IPS-NIHi7 (cell line): Measurements from ENCODE around the gene ITPKB.

Experiments
- DNase-seq: peaks from one replicate; pipeline ENCODE4 v3.0.0; 2012; ENCODE audit warnings: mixed read lengths; ENCODE audit errors: extremely low spot score

Gene ITPKB

GRCh38 chr1:226704169-226704937, 34.7 kb downstream of the ITPKB start:
- DNase-seq, result no peak

DNA sequence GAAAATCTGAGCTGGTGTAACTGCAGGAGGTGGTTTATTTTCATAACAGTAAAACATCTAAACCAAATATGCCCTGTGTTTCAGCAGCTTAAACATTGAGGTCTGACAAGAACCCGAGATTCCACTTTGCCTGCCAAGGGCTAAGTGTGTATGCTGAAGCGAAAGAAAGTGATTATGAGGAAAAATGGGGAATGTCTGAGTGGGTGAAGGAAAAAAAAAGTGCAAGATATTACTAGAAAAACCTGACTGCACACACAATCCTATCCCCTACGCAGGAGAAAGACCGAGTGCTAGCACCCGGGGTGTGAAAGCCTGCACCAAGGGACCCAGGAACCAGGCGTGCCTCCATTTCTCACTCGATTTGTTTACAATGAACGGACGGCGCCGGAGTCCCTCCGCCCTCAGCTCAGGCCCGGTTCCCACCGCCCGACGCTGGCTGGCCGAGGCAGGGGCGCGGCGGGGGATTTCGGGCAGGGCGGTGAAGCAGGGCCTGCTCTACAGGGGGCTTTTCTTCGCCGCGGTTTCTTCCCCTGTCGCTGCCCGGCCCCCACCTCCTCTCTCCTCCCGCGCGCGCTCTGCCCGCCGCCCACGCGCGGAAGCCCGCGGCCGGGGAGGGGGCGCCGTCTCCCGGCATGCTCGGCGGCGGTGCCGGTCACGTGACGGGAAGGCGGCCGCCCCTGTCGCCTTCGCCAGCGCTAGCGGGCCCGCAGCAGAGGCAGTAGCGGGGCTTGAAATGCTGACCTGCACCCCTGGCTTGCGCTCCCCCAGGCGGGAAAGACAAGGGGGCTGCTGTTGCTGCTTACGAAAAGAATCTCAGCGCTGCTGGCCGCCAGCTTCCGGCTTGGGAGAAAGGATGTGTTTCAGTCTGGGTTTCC, 35.9 kb downstream of the ITPKB start:
- peak; percentile 90 for DNase-seq

- no peak for DNase-seq
These were observed 36.6 kb downstream of the ITPKB start for GRCh38 chr1:226702318-226702956.

- no peak for DNase-seq
These were observed 38.2 kb downstream of the ITPKB start for GRCh38 chr1:226700861-226701260.

DNA sequence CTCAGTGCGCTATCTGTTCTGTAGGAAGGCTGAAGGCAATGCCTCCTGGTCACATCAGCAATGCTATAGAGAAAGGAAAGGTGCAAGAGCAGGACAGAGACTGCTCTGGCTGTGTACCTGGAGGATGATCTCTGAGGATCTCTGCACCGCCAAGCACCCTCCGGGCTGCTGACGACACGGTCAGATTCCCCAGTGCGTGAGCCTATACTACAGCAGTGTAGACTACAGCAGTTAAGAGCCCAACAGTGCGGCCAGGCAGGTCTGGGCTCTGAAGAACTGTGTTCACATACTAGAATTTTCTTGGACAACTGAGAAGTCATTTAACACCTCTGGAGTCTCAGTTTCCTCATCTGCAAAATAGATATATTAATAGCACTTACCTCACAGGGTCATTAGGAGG, 39.9 kb downstream of the ITPKB start:
- no peak for DNase-seq

DNA sequence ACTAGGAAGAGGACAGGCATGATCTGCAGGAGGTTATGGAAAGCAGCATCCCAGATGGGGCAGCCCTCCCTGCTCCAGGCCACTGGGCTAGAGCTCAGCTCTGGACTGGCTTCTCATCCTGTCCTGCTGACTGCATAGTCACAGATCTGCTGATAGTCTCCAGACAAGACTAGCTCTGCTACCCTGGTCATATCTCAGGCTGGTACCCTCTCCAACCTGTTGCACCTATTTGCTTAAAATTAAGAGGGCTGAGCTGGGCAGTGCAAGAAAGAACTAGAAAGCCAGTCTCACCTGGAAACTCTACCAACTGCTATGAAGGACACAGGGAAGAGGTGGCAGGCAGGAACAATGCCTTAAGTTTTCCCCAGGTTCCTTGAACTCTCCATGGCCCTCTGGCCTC, 40.4 kb downstream of the ITPKB start:
- no peak for DNase-seq

DNA sequence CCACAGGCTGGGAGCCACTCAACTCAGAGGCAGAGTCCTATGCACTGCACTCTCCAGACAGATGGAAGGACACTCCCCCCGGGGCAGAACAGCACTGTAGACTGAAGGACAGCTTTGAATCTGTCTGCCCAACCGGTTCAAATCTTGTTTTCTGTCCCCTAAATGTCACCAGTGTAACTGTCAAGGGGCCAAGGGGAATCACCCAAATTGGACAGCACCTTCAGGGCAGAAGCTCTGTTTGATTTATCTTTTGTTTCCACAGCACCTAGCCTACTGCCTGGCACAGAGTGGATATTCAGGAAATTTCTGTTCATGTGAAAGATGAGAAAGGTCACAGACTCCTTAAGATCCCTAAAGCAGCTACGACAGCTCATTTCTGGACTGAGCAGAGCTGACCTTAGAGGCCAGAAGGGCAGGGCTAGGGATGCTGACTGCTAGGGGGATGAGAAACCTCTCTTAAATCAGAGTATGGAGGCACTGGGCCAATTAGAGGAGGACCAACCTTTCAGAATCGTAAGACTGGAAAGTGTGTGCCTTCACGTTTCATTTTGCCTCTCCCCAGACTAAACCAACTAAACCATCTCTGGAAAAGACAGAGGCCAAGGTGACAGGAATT, 41.0 kb downstream of the ITPKB start:
- DNase-seq, result no peak

- no peak for DNase-seq
These were observed 41.7 kb downstream of the ITPKB start for GRCh38 chr1:226697151-226697928.

DNA sequence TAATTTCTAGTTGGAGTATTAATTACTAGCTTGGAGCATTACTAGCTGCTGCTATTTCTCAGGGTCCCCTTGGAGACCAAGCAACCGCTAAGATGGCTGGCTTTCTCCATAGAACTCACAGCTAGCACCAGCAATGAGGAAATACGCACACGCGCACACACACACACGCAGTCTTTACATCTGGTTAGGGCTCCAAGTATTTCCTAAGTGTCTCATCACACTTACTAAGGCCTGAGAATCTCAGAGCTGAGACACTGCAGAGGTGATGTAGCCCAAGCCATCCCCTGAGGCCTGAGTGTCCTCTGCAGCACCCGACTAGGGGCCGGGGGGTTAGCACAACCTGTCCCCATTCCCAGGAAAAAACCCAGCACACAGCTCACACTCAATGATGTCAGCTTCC, 42.5 kb downstream of the ITPKB start:
- DNase-seq, result no peak

- DNase-seq, result no peak
These were observed 43.7 kb downstream of the ITPKB start for GRCh38 chr1:226695335-226695900.

- DNase-seq, result no peak
These were observed 46.3 kb downstream of the ITPKB start for GRCh38 chr1:226692823-226693222.

DNA sequence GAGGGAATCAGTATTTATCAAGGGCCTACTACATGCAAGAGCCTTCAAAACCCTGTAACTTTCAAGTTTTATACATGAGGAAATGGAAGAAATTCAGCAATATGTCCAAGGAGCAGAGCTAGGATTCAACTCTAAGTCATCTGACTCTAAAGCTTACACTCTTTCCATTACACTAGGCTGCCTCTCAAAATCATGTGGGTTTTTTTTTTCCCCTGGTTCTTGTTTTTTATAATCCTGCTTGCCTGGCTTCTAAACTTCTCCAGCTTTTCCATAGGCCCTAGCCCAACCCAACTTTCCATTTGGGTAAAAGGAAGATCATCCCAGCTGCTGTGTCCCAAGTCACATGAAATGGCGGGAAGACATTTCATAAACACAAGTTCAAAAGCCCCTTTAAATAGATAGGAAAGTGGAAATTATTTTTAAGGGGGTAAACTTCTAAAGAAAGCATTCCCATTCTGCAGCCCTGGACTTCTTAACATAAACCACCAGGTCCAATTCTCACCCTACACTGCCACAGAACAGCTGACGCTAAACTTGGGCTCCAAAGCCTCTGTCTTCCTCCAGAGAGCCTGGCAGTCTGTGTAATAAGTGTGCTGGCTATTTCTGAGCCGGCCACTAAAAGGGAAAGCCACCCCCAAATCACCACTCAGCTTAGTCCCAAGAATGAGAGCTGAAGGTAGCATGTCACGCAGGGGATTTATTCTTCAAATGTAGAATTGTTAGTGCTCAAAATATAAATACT, 46.9 kb downstream of the ITPKB start:
- DNase-seq, result no peak

DNA sequence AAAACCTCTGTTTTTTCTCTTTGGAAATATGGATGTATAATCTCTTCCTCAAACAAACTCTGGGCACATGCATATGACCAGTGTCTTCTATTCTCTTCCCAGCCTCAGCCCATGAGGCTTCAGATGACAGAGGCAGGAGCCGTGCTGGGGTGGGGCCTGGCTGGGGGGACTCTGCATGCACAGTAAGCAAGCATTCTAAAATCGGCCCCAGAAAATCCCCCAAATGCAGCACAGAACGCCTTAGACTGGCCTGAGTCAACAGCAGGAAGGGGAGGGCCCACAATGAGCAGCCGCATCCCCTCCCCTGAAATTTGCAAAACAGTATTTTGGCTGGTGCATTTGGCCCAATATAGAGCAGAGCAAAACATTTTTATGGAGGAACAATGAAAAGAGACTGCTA, 47.8 kb downstream of the ITPKB start:
- no peak for DNase-seq

GRCh38 chr1:226690460-226690982, 48.6 kb downstream of the ITPKB start:
- DNase-seq, result no peak

GRCh38 chr1:226688808-226689207, 50.3 kb downstream of the ITPKB start:
- no peak for DNase-seq

- DNase-seq, result no peak
These were observed 50.9 kb downstream of the ITPKB start for GRCh38 chr1:226688056-226688748.

- DNase-seq, result no peak
These were observed 51.7 kb downstream of the ITPKB start for GRCh38 chr1:226687426-226687825.

DNA sequence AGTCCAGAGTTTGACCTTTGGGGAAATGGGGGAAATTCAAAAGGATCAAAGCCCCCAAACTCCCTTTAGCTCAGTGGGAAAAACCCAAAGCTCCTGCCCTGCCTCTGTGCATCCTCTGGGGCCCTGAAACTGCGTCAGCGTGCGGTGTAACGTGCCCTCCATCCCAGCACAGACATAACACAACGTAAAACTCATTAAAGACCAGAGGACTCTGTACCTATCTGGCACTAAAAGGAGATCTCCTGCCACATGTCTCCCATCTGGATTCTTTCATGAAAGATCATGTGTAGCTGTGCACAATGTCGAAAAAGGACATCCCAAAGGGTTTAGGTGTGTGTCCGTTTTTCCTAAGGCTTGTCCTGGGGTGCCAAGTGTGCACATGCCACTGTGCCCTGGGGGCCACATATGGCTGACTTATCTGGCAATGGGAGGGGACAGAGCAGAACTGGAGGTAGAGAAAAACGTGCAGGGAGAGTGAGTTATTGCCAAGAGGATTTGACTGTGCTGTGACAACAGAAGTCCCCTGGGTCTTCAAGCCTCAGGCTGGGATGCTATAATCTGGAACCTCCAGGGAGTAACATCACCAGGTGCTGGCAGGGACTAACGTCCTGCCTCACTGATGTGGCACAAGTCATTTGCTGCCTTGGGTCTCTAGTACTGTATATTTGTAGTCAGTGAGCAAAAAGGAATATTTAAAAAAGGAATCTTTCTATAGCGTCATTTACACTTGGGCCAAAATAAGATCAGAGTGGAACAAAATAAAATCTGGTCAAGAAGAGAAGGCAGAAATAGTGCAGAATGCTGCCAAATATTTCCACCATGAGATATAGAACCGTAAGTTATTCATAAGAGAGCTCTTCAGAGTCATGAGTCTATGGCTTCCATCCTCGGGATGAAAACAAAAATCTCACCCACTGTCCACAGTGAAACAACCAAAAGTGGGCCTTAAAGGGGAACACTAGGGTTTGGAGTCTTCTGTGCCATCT, 52.3 kb downstream of the ITPKB start:
- DNase-seq, result no peak
